H1 (cell line): ENCODE measurements around the gene SHROOM2. TPM values are rescaled to one million over a fixed set of nuclear protein-coding genes. Genes with fewer than 3 reads are reported as not detected.

Source experiments
- E2F6 ChIP-seq: IDR thresholded peaks from 2 replicates; pipeline ENCODE4 v1.6.1; 2012; ENCODE audit warnings: inconsistent platforms
- GABPA ChIP-seq: IDR thresholded peaks from 2 replicates; pipeline ENCODE4 v1.6.1; 2011; ENCODE audit warnings: mild to moderate bottlenecking, low read length, moderate library complexity, borderline replicate concordance; ENCODE audit not compliant: insufficient read depth
- PHF8 ChIP-seq: fragments of 200-600 bp; sonication (generic); conservative IDR thresholded peaks from 2 replicates; pipeline ENCODE4 v1.7.1; 2012; ENCODE audit warnings: low read depth, mild to moderate bottlenecking, inconsistent platforms, low read length, moderate library complexity
- RNF2 ChIP-seq: fragments of 200-900, 300-1000 bp; sonication (generic); IDR thresholded peaks from 2 replicates; pipeline ENCODE4 v1.7.1; 2016; ENCODE audit warnings: borderline replicate concordance, low read depth, mild to moderate bottlenecking, antibody characterized with exemption, low read length; ENCODE audit not compliant: poor library complexity, severe bottlenecking; ENCODE audit errors: missing control alignments
- SIX5 ChIP-seq: IDR thresholded peaks from 2 replicates; pipeline ENCODE4 v1.6.1; 2011; ENCODE audit warnings: mild to moderate bottlenecking, low read depth, low read length
- SRF ChIP-seq: IDR thresholded peaks from 2 replicates; pipeline ENCODE4 v1.6.1; 2011; ENCODE audit warnings: mild to moderate bottlenecking, low read depth, low read length, moderate library complexity
- polyA plus RNA-seq, 7 experiments: library from polyadenylated mRNA; depleted of rRNA in 3 of 7; stranded (reverse) in 5 of 7; unstranded in 2 of 7; fragments of >200 nt in 5 of 7; fragments of 200-250 nt in 2 of 7; gene quantifications; 1 replicate in 5 of 7; 2 replicates in 1 of 7; 4 replicates in 1 of 7; pipeline versions ENCODE4 v1.2.1 to v1.2.3, GENCODE V29; 2011 to 2013; ENCODE audit warnings: missing spikeins in 2 of 7, mixed read lengths in 2 of 7
- total RNA-seq: library from RNA; stranded (reverse); fragmentation: NEBNext Ultra II Directional; extraction: Animal tissue kit (Norgen Biotek cat#: 25700); gene quantifications from 2 replicates; pipeline ENCODE4 v1.2.1, GENCODE V29; 2021

SHROOM2 gene
- total and polyA plus RNA-seq, 2 of the 8 experiments (the other 6 are each of a cell fraction or from before 2014, with no cell fraction given): 3.4 to 14.2 TPM

GRCh38 chrX:9765072-9765736 lies 21.0 kb upstream of the SHROOM2 start (continued):
- TF ChIP-seq PHF8: no peak
- TF ChIP-seq SIX5: no peak
- TF ChIP-seq E2F6: peak; percentile 42; the same call in 1 of the 2 replicates
- TF ChIP-seq GABPA: no peak
- no peak for TF ChIP-seq RNF2
- no peak for TF ChIP-seq SRF
